ENCODE data around the gene NR2C1.
A peak's percentile ranks its signal among the peaks of the same experiment; 100 is the strongest.

- TF ChIP-seq RAD21 (IDR thresholded peaks at IDR 0.05; ENCODE audit: low read depth) (peak; percentile 93), CTCF (IDR thresholded peaks at IDR 0.05 in 2 of 3, conservative IDR thresholded peaks at IDR 0.05 in 1 of 3; ENCODE audit: borderline replicate concordance in 1 of 3, insufficient read depth in 1 of 3, low read depth in 2 of 3, low read length in 2 of 3) (peak; percentile 47 to 91 (median 83)), CEBPB (IDR thresholded peaks at IDR 0.05; ENCODE audit: low read depth) (no peak), YY1 (IDR thresholded peaks at IDR 0.05; ENCODE audit: extremely low read depth, insufficient replicate concordance, low read depth, low read length) (no peak), POLR2A (IDR thresholded peaks at IDR 0.05; ENCODE audit: borderline replicate concordance, extremely low read depth, insufficient read depth, insufficient read length) (no peak), SP1 (IDR thresholded peaks at IDR 0.05; ENCODE audit: low read depth) (no peak), REST (IDR thresholded peaks at IDR 0.05; ENCODE audit: low read depth) (no peak)
Measured at GRCh38 chr12:95117178-95117599, 43.8 kb upstream of the NR2C1 start.
